NK-92 (cell line): ENCODE measurements around the gene ARHGAP24.

Experiments used
- DNase-seq: peaks from one replicate; lab custom pipeline; 2025; ENCODE audit not compliant: unreplicated experiment; lab: John Stamatoyannopoulos, UW

ARHGAP24 gene

GRCh38 chr4:85474818-85475630 is at the start of gene ARHGAP24:
Gene ARHGAP24, plus strand, starts transcription at chr4:85475150.
- no peak for DNase-seq

- DNase-seq: no peak
Observed at GRCh38 chr4:85426366-85426765, 48.6 kb upstream of the ARHGAP24 start.

- no peak for DNase-seq
Observed at GRCh38 chr4:85427123-85427522, 47.8 kb upstream of the ARHGAP24 start.

- DNase-seq: no peak
Observed at GRCh38 chr4:85430226-85430625, 44.7 kb upstream of the ARHGAP24 start.

GRCh38 chr4:85430697-85431096 is 44.3 kb upstream of the ARHGAP24 start:
- no peak for DNase-seq

- no peak for DNase-seq
Observed at GRCh38 chr4:85431156-85431555, 43.8 kb upstream of the ARHGAP24 start.

GRCh38 chr4:85431881-85432485 is 43.0 kb upstream of the ARHGAP24 start:
- no peak for DNase-seq

- no peak for DNase-seq
Observed at GRCh38 chr4:85445050-85445639, 29.8 kb upstream of the ARHGAP24 start.

GRCh38 chr4:85446141-85446861 is 28.6 kb upstream of the ARHGAP24 start:
- DNase-seq: no peak

- DNase-seq: no peak
Observed at GRCh38 chr4:85448906-85449890, 25.8 kb upstream of the ARHGAP24 start.

- DNase-seq: no peak
Observed at GRCh38 chr4:85452058-85452731, 22.8 kb upstream of the ARHGAP24 start.

- no peak for DNase-seq
Observed at GRCh38 chr4:85455942-85456341, 19.0 kb upstream of the ARHGAP24 start.

GRCh38 chr4:85457752-85458467 is 17.0 kb upstream of the ARHGAP24 start:
- no peak for DNase-seq

GRCh38 chr4:85459736-85460135 is 15.2 kb upstream of the ARHGAP24 start:
- DNase-seq: no peak

GRCh38 chr4:85474356-85474755 is 594 bp upstream of the ARHGAP24 start:
- DNase-seq: no peak

GRCh38 chr4:85475631-85476233 is 782 bp downstream of the ARHGAP24 start:
- DNase-seq: no peak

- DNase-seq: no peak
Observed at GRCh38 chr4:85476381-85476780, 1.4 kb downstream of the ARHGAP24 start.

GRCh38 chr4:85477534-85477933 is 2.6 kb downstream of the ARHGAP24 start:
- DNase-seq: no peak

GRCh38 chr4:85478576-85478975 is 3.6 kb downstream of the ARHGAP24 start:
- DNase-seq: no peak
